Measurements from ENCODE around the gene HNRNPL. TPM values are rescaled to one million over a fixed set of nuclear protein-coding genes. Genes with fewer than 3 reads are reported as not detected.

Gene HNRNPL
- total and polyA plus RNA-seq, 5 donors from 2014 or later: 66.3 to 503 (median 89.9) TPM

- ATAC-seq (ENCODE audit: low read depth in 2 of 2) (peak; percentile 78 to 80), DNase-seq (peak; percentile 40 to 84 (median 68))
- H3K27me3 Mint-ChIP-seq: peaks cover 11% of the 10 kb centered on the region
- H3K4me3 Mint-ChIP-seq: peak overlapping the region; percentile 84 to 93 (median 90)
- no peaks in the 10 kb centered on the region for H3K9me3 ChIP-seq (ENCODE audit: control insufficient read depth in 2 of 2, low read length in 2 of 2)
- H3K4me1 Mint-ChIP-seq: peaks cover 16 to 78% (median 51%) of the 10 kb centered on the region in 4 donors
- H3K4me3 ChIP-seq (ENCODE audit: low read depth, low read length): peak overlapping the region; percentile 60
- peaks cover 96% of the 10 kb centered on the region for H3K36me3 ChIP-seq (ENCODE audit: control insufficient read depth, insufficient read depth, low read length)
- H3K4me1 ChIP-seq (ENCODE audit: control insufficient read depth, insufficient read depth, low read length, poor library complexity, severe bottlenecking): peaks cover 75% of the 10 kb centered on the region
- H3K27ac Mint-ChIP-seq: peak overlapping the region; percentile 86 to 94 (median 91)
- H3K27me3 ChIP-seq (ENCODE audit: control insufficient read depth, insufficient read depth, low read length): no peaks in the 10 kb centered on the region
- H3K27ac ChIP-seq (ENCODE audit: insufficient read depth, low read length, poor library complexity, severe bottlenecking): peak overlapping the region; percentile 77
- H3K9me3 Mint-ChIP-seq: peaks cover 0 to 4% (median 0%) of the 10 kb centered on the region in 7 donors
- H3K36me3 Mint-ChIP-seq: peaks cover 66% of the 10 kb centered on the region
Measured at GRCh38 chr19:38842439-38843174, 7.2 kb downstream of the HNRNPL start.

GRCh38 chr19:38841787-38842438 lies 7.9 kb downstream of the HNRNPL start:
- Mint-ChIP-seq H3K4me1 (peaks cover 16 to 71% (median 49%) of the 10 kb centered on the region in 4 donors), H3K4me3 (peak overlapping the region; percentile 84 to 93 (median 90)), H3K27me3 (peaks cover 11% of the 10 kb centered on the region), H3K36me3 (peaks cover 65% of the 10 kb centered on the region), H3K9me3 (peaks cover 0 to 5% (median 0%) of the 10 kb centered on the region in 7 donors), H3K27ac (peak overlapping the region; percentile 86 to 97 (median 91))
- Histone ChIP-seq H3K27me3 (ENCODE audit: control insufficient read depth, insufficient read depth, low read length) (no peaks in the 10 kb centered on the region), H3K36me3 (ENCODE audit: control insufficient read depth, insufficient read depth, low read length) (peaks cover 96% of the 10 kb centered on the region), H3K4me3 (ENCODE audit: low read depth, low read length) (peak overlapping the region; percentile 60), H3K27ac (ENCODE audit: insufficient read depth, low read length, poor library complexity, severe bottlenecking) (peak overlapping the region; percentile 77), H3K4me1 (ENCODE audit: control insufficient read depth, insufficient read depth, low read length, poor library complexity, severe bottlenecking) (peaks cover 69% of the 10 kb centered on the region), H3K9me3 (ENCODE audit: control insufficient read depth in 2 of 2, low read length in 2 of 2) (no peaks in the 10 kb centered on the region)
- ATAC-seq (ENCODE audit: low read depth in 2 of 2) (peak; percentile 39 to 49), DNase-seq (peak; percentile 50 to 75 (median 63))

DNA sequence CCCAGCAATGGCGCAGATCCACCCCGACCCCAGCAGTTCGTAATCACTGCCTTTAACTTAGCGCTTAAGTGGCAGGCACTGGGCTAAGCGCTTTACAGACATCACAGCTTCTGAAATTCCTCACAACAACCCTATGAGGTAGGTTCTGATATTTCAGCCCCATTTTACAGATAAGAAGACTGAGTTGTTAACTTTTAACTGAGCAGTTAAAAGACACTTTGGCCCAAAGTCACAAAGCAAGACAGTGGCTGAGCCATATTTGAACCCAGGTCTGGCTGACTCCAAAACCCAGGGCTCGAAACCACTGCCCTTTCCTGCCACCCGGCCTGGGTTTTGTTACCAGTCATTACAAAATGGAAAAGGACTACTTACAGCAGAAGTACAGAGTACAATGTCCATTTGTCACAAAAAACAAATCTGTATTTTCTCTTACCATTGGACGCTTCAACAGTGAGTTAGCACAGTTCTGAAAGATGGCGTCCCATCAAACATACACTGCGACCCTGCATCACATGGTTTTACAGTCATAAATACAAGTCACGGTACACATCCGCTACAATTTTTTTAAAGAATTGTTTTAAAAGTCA lies 8.5 kb downstream of the HNRNPL start:
- peak overlapping the region; percentile 86 to 97 (median 91) for H3K27ac Mint-ChIP-seq
- no peak for ATAC-seq (ENCODE audit: low read depth in 2 of 2)
- DNase-seq: no peak
- H3K4me3 Mint-ChIP-seq: peak overlapping the region; percentile 84 to 93 (median 90)
- no peaks in the 10 kb centered on the region for H3K27me3 ChIP-seq (ENCODE audit: control insufficient read depth, insufficient read depth, low read length)
- peaks cover 16 to 66% (median 50%) of the 10 kb centered on the region in 4 donors for H3K4me1 Mint-ChIP-seq
- peaks cover 62% of the 10 kb centered on the region for H3K4me1 ChIP-seq (ENCODE audit: control insufficient read depth, insufficient read depth, low read length, poor library complexity, severe bottlenecking)
- peaks cover 95% of the 10 kb centered on the region for H3K36me3 ChIP-seq (ENCODE audit: control insufficient read depth, insufficient read depth, low read length)
- H3K27me3 Mint-ChIP-seq: peaks cover 11% of the 10 kb centered on the region
- no peaks in the 10 kb centered on the region for H3K9me3 ChIP-seq (ENCODE audit: control insufficient read depth in 2 of 2, low read length in 2 of 2)
- H3K27ac ChIP-seq (ENCODE audit: insufficient read depth, low read length, poor library complexity, severe bottlenecking): peak overlapping the region; percentile 77
- H3K4me3 ChIP-seq (ENCODE audit: low read depth, low read length): peak overlapping the region; percentile 49
- peaks cover 69% of the 10 kb centered on the region for H3K36me3 Mint-ChIP-seq
- peaks cover 0 to 5% (median 0%) of the 10 kb centered on the region in 7 donors for H3K9me3 Mint-ChIP-seq

- Histone ChIP-seq H3K9me3 (ENCODE audit: control insufficient read depth in 2 of 2, low read length in 2 of 2) (no peaks in the 10 kb centered on the region), H3K27ac (ENCODE audit: insufficient read depth, low read length, poor library complexity, severe bottlenecking) (peak overlapping the region; percentile 77), H3K27me3 (ENCODE audit: control insufficient read depth, insufficient read depth, low read length) (no peaks in the 10 kb centered on the region), H3K36me3 (ENCODE audit: control insufficient read depth, insufficient read depth, low read length) (peaks cover 95% of the 10 kb centered on the region), H3K4me1 (ENCODE audit: control insufficient read depth, insufficient read depth, low read length, poor library complexity, severe bottlenecking) (peaks cover 55% of the 10 kb centered on the region), H3K4me3 (ENCODE audit: low read depth, low read length) (no peak overlapping the region)
- Mint-ChIP-seq H3K9me3 (peaks cover 0 to 5% (median 0%) of the 10 kb centered on the region in 7 donors), H3K27me3 (peaks cover 11% of the 10 kb centered on the region), H3K36me3 (peaks cover 65% of the 10 kb centered on the region), H3K4me3 (peak overlapping the region in 3 of 4 donors; percentile 51 to 92 (median 84)), H3K27ac (peak overlapping the region in 2 of 3 donors; percentile 71 to 91), H3K4me1 (peaks cover 16 to 59% (median 45%) of the 10 kb centered on the region in 4 donors)
- DNase-seq: no peak
- no peak for ATAC-seq (ENCODE audit: low read depth in 2 of 2)
Measured at GRCh38 chr19:38840583-38840968, 9.2 kb downstream of the HNRNPL start.

- ATAC-seq (ENCODE audit: low read depth in 2 of 2): no peak
- Histone ChIP-seq H3K27me3 (ENCODE audit: control insufficient read depth, insufficient read depth, low read length) (no peaks in the 10 kb centered on the region), H3K27ac (ENCODE audit: insufficient read depth, low read length, poor library complexity, severe bottlenecking) (peak overlapping the region; percentile 77), H3K4me1 (ENCODE audit: control insufficient read depth, insufficient read depth, low read length, poor library complexity, severe bottlenecking) (peaks cover 49% of the 10 kb centered on the region), H3K36me3 (ENCODE audit: control insufficient read depth, insufficient read depth, low read length) (peaks cover 90% of the 10 kb centered on the region), H3K4me3 (ENCODE audit: low read depth, low read length) (no peak overlapping the region), H3K9me3 (ENCODE audit: control insufficient read depth in 2 of 2, low read length in 2 of 2) (no peaks in the 10 kb centered on the region)
- Mint-ChIP-seq H3K4me3 (peak overlapping the region; percentile 35 to 79 (median 58)), H3K4me1 (peaks cover 16 to 55% (median 41%) of the 10 kb centered on the region in 4 donors), H3K27me3 (peaks cover 11% of the 10 kb centered on the region), H3K9me3 (peaks cover 0 to 5% (median 0%) of the 10 kb centered on the region in 7 donors), H3K36me3 (peaks cover 62% of the 10 kb centered on the region), H3K27ac (peak overlapping the region in 1 of 3 donors; percentile 71)
- DNase-seq: no peak
Measured at GRCh38 chr19:38839816-38840582, 9.8 kb downstream of the HNRNPL start.

- Mint-ChIP-seq H3K27me3 (peaks cover 11% of the 10 kb centered on the region), H3K27ac (no peak overlapping the region), H3K36me3 (peaks cover 57% of the 10 kb centered on the region), H3K9me3 (peaks cover 0 to 5% (median 0%) of the 10 kb centered on the region in 7 donors), H3K4me1 (peaks cover 16 to 51% (median 35%) of the 10 kb centered on the region in 4 donors), H3K4me3 (peak overlapping the region in 3 of 4 donors; percentile 21 to 71 (median 48))
- no peak for DNase-seq
- Histone ChIP-seq H3K4me1 (ENCODE audit: control insufficient read depth, insufficient read depth, low read length, poor library complexity, severe bottlenecking) (peaks cover 41% of the 10 kb centered on the region), H3K27me3 (ENCODE audit: control insufficient read depth, insufficient read depth, low read length) (no peaks in the 10 kb centered on the region), H3K9me3 (ENCODE audit: control insufficient read depth in 2 of 2, low read length in 2 of 2) (no peaks in the 10 kb centered on the region), H3K27ac (ENCODE audit: insufficient read depth, low read length, poor library complexity, severe bottlenecking) (peak overlapping the region; percentile 44), H3K36me3 (ENCODE audit: control insufficient read depth, insufficient read depth, low read length) (peaks cover 82% of the 10 kb centered on the region), H3K4me3 (ENCODE audit: low read depth, low read length) (no peak overlapping the region)
- ATAC-seq (ENCODE audit: low read depth in 2 of 2): no peak
Measured at GRCh38 chr19:38838986-38839761, 10.6 kb downstream of the HNRNPL start.

Measured in CD4-positive, CD25-positive, alpha-beta regulatory T cell (primary cell).